ELR (cell line): ENCODE results near the gene NMRK2.
"Not testable (repeated sequence)": the region's sequence is repeated elsewhere in the genome, so short reads cannot be mapped to it uniquely, and the experiment has no call there.

Experiments used
- DNase-seq: peaks from one replicate; pipeline ENCODE4 v3.0.0-alpha.2; 2015; ENCODE audit warnings: low read depth

NMRK2 gene

DNA sequence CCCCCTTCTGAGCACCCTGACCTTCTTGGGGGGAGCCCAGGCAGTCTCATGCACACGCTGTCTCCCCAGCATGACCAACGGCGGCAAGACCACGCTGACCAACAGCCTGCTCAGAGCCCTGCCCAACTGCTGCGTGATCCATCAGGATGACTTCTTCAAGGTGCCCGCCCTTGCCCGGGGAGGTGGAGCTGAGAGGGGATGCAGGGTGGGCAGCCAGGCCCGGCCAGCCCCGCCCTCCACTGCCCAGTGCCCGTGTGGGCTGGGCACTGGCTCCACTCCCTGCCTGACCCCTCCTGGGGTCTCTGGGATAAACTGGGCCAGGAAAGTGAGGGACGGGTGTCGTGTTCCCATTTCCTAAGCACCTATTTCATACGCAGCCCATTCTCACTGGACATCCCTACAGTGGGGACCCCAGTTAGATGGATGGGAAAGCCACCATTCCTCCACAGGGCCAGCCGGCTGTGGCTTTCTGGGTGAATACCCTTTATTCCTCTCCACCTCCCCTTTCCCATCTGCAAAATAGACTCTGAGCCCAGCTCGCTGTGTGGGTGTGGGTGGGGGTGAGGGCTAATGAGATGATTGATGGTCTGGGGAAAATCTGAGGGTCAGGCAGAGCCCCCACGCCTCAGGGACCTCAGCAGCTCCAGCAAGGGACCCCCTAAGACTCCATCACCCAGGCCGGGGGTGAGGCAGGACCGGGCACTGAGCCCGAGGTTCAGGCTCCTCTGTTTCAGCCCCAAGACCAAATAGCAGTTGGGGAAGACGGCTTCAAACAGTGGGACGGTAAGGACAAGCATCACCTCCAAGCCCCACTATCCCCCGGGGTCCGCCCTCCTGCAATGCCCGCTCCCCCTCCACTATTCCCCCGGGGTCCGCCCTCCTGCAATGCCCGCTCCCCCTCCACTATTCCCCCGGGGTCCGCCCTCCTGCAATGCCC lies 3.9 kb downstream of the NMRK2 start:
- no peak for DNase-seq

DNA sequence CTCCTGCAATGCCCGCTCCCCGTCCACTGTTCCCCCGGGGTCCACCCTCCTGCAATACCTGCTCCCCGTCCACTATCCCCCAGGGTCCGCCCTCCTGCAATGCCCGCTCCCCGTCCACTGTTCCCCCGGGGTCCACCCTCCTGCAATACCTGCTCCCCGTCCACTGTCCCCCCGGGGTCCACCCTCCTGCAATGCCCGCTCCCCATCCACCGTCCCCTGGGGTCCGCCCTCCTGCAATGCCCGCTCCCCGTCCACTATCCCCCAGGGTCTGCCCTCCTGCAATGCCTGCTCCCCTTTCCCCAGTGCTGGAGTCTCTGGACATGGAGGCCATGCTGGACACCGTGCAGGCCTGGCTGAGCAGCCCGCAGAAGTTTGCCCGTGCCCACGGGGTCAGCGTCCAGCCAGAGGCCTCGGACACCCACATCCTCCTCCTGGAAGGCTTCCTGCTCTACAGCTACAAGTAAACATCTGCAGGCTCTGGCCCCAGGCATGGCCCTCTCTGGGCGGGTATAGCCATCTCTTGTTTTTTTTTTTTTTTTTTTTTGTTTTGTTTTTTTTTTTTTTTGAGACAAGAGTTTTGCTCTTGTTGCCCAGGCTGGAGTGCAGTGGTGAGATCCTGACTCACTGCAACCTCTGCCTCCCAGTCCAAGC lies 5.6 kb downstream of the NMRK2 start:
- DNase-seq, result not testable (repeated sequence)

DNA sequence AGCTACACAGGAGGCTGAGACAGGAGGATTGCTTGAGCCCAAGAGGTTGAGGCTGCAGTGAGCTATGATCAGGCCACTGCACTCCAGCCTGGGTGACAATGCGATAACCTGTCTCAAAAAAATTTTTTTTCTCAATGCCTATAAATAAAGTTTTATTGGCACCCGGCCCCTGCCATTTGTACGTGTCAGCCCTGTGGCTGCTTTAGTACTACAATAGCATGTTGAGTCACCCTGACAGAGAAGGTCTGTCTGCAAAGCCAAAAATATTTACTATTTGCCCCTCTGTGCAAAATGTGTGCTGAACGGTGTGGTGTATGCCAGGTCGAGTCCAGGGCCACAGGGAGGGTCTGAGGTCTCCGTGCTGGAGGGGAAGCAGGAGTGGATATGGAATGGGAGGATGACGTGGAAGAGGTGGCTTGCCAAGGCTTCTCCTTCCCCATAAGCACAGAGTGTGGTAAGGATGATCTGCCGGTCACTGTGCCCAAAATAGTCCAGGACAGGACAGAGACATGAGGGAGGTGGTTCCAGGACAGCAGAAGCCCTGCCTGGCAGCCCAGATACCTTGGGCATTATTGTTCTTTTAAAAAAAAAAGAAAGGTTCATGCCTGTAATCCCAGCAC lies 10.0 kb downstream of the NMRK2 start:
- peak; percentile 39 for DNase-seq

DNA sequence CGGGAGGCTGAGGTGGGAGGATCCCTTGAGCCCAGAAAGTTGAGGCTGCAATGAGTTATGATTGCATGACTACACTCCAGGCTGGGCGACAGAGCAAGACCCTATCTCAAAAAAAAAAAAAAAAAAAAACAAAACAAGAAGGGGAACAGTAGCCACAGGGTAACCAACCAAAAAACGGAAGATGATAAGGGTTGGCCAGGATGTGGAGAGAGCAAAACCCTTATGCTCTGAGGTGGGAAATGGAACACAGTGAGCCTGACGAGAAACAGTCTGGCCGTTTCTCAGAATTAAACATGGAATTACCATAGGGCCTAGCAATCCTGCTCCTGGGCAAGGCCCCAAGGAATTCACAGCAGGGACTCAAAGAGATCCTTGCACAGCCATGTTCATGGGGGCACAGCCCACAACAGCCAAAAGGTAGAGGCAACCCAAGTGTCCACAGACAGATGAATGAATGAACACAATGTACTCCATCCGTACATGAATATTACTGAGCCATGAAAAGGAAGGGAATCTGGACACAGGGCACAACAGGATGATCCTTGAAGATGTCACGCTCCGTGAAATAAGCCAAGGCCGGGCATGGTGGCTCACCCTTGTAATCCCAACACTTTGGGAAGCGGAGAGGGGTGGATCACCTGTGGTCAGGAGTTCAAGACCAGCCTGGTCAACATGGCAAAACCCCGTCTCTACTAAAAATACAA lies 11.3 kb downstream of the NMRK2 start:
- DNase-seq, result no peak

DNA sequence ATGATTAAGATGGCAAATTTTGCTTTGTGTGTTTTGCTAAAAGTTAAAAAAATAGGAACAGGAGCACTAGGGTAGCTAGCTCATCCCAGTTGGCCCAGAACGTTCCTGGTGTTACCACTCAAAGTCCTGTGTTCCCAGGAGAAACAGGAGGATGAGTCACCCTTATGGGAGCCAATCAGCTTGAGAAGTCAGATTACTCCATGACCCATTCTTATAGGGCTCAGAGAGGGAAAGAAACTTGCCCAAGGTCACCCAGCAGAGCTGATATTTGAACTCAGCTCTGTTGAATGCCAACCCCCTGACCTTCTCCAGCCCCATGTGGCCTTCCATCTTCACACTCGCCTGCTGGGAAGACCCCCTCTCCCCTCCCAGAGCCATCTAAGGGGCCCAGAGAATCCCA lies 13.0 kb downstream of the NMRK2 start:
- no peak for DNase-seq

DNA sequence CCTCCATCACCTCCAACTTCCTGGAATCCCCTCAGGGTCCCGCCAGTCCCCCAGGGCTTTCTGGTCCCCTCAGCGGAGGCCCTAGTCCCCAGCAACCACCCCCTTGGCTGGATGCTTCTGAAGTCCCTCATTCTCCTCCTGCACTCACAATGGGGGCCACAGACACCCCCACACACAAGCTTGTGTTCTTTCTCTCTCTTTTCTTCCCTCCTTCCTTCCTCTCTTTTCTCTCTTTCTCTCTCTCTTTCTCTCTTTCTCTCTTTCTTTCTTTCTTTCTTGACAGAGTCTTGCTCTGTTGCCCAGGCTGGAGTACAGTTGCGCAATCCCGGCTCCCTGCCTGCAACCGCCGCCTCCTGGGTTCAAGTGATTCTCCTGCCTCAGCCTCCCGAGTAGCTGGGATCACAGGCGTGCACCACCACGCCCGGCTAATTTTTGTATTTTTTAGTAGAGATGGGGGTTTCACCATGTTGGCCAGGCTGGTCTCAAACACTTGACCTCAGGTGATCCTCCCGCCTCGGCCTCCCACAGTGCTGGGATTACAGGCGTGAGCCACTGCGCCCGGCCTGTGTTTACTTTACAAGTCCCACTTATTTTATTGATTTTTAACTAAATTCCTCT lies 14.6 kb downstream of the NMRK2 start:
- DNase-seq, result not testable (repeated sequence)

DNA sequence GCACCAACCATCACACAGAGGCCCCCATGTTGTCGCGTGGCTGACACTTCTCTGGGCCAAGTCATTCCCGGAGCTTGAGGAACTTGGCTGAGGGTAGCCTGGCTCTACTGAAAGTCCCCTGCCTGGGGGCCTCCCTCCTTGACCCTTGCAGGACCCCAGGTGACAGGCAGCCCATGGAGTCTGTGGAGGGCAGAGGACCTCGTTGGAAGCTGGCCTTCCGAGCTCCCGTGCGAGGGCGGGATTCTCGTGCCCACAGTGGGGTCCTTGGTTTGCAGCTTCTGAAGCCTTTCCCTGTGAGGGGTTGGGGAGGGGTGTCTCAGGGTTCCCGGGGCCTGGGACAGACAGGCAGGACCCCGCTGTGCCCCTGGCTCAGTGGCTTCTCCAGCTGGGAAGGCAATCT lies 16.4 kb downstream of the NMRK2 start:
- DNase-seq, result no peak

DNA sequence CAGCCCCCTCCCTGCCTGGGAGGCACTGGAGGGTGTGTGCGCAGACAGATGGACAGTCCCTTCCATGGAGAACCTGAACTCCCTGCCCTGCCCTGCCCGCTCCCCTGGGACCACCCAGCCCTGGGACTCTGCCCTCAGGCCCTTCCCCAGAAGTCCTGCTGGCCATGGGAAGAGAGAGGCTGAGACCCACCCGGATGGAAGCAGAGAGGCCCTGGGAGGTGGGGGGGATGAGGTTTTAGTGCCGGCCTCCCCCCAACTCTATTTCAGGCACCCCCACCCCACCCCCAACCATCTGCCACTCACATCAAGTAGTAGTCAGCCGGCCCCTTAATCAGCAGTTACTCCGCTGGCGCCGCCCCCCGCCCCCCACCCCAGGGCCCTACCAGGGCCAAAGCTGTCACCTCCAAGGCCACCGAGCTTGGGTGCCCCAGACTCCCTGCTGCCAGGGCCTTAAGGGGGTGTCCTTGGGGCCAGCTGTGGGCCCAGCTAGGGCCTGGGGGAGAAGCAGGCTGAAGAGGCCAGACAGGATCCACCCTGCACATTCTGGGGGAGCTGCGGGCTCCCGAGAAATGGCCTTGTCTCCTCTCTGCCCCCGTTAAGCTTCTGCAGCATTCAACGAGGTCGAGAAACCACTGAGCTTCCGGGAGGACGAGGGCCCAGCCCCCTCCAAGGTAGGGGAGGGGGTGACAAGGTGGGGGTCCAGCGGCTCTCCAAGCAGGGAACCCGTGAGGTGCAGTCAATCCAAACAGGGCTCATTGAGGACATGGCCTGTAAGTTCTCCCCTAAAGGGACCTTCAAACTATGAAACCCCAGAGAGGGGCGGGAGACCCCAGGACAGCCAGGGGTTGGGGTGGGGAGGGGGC lies 17.4 kb downstream of the NMRK2 start:
- DNase-seq, result no peak

DNA sequence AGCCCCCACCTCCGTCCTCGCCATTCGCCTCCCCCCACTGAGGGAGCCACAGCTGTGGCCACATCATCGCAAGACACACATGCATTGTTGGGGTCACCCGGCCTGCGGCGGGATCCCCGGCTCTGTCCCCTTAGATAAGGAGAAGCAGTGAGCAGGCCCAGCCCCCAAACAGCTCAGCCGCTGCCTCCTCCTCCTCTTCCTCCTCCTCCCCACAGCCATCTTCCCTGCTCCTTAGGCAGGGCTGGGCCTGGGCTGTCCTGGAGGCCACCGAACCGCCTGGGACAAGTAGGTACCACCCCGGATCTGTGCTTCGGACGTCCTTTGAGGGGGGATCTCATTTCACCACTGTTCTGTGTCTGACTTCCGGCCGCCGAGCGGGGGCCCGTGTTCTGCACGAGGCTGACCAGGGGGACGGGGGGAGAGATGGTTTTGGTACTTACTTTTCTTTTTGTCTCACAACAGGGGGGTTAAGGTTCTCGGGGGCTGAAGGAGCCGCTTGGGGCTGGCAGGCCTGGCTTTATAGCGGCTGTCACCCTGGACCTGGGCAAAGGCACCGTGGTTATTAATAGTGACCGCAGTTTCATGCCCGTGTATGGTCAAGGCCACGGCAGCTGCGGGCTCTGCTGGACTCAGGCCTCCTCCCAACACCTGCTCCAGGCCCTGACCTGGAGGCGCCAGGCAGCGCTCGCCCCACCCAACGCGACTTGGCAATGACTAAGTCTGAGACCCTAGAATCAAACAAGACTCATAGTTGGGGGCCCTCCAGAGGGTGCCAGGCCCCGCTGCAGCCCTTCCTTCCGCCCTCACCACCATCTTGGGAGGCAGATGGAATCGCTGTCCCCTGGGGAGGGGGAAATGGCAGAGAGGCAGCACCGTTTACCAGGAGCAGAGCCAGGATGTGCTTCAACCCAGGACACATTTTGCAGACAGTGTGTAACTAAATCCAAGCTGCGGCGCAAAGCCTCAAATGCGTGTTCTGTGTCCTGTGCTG lies 18.3 kb downstream of the NMRK2 start:
- DNase-seq, result no peak

DNA sequence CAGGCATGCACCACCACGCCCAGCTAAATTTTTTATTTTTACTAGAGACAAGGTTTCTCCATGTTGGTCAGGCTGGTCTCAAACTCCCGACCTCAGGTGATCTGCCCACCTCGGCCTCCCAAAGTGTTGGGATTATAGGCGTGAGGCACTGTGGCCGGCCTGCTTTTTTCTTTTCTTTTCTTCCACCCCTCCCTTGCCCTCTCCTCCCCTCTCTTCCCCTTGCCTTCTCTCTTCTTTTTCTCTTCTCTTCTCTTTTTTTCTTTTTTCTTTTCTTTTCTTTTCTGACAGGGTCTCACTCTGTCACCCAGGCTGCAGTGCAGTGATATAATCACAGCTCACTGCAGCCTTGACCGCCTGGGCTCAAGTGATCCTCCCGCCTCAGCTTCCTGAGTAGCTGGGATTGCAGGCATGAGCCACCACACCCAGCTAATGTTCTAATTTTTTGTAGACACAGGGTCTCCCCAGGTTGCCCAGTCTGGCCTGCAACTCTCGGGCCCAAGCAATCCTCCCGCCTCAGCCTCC lies 19.9 kb downstream of the NMRK2 start:
- not testable (repeated sequence) for DNase-seq

DNA sequence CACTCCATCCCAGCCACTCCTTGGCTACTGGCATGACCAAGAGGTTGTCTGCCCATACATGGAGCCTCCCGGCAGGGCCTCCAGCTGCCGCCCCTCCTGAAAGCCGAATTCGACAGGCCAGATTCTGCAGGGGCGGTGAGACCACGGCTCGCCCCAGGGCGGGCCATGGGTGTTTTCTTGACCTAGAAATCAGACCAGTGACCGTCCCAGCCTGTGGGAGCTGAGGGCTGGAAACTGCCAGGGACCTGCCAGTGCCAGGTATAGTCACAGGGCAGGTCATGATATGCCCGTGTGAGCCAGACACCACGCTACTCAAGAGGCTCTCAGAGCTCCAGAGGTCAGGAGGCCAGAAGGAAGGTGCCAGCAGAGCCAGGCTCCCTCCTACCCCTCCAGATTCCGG lies 21.2 kb downstream of the NMRK2 start:
- no peak for DNase-seq

DNA sequence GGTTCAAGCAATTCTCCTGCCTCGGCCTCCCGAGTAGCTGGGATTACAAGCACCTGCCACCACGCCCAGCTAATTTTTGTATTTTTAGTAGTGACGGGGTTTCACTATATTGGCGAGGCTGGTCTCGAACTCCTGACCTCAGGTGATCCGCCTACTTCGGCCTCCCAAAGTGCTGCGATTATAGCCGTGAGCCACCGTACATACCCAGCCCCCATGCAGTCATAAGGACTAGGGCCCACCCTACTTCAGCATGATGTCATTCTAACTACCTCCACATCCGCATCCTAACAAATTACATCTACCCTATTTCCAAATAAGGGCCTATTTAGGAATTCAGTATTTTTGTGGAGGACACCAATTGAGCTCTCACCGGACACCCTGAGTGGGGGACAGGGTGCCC lies 22.4 kb downstream of the NMRK2 start:
- DNase-seq, result not testable (repeated sequence)

DNA sequence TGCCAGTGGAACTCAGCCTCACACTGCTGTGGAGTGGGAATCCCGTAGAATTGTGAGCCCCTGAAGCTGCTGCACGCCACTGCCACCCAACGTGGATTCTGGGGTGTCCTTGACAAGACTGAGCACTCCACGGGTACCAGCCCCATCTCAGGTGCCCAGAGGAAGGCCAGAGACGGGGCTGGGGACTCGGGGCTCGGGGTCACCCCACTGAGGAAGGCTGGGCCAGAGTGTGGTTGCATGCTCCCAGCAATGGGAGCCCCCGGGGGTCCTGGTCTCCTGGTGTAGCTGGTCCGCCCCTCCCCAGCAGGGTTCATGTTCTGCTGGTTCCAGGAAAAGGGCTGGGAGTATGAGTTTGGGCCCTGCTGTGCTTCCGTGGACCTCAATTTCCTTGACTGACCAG lies 22.8 kb downstream of the NMRK2 start:
- DNase-seq, result no peak

DNA sequence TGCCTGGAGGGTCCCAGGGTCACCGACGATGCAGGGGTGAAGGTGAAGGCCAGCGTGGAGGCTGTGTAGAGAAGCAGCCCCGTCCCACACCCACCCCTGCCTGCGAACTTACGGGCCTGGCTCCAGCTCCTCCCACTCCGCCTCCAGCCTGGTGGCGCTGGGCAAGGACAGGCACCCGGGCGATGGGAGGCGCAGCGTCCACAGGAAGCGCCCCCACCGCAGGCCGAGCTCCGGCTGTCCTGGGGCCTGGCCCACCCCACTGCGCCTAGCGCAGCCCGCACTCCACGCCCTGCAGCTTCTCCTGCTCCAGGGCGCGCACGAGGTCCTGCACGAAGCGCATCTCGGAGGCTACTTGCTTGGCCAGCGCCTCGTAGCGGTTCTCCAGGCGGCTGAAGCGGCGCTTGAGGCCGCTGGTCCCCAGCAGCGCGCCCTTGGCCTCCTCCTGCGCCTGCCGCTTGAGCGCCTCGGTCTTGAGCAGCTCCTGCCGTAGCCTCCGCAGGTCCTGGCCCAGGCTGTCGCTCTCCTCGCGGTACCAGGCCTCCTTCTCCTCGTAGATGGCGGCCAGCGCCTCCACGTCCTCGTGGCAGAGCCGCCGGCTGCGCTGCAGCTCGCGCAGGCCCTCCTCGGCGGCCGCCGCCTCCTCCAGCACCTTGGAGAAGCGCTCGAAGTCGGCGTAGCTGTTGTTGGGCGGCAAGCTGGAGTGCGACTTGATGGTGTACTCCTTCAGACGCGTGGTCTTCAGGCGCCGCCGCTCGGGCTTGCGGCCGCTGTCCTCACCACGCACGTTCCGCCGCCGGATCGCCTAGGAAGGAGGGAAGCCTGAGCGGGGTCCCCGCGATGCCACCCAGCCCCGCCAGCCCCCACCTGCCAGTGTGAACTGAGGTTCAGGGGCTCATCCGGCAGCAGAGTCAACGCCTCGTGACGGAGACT lies 26.2 kb downstream of the NMRK2 start:
- no peak for DNase-seq

DNA sequence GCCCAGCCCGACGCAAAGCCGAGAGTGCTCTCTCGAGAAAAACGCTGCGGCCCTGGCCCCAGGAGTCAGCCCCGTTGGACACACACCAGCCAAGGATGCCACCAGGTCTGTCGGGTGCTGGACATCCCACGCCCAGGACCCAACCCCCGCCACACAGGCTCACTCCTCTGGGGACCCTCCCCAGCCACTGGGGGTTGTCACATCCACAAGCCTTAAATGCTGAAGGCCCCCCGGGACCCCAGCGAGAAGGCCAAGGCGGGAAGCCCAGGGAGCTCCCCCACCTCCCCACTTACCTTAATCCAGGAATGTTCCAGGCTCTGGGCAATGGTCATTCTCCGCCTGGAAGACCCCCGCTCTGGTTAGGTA lies 26.9 kb downstream of the NMRK2 start:
- DNase-seq, result no peak

DNA sequence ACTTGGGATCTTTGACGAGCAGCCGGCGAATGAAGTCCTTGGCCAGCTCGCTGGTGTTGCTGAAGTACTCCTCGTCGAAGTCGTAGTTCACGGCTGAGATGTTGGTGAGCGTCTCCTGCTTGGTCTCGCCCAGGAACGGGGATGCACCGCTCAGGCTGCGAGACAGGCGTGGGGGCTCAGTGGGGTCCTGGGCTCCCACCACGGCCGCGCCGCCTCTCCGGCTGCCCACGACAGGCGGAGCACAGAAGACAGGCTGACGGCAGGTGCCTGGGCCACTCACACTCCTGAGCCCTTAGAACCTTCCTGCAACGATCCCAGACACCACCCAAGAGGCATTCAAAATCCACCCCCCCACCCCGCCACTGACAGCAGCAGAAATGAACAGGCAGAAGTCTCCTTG lies 28.1 kb downstream of the NMRK2 start:
- DNase-seq, result no peak

DNA sequence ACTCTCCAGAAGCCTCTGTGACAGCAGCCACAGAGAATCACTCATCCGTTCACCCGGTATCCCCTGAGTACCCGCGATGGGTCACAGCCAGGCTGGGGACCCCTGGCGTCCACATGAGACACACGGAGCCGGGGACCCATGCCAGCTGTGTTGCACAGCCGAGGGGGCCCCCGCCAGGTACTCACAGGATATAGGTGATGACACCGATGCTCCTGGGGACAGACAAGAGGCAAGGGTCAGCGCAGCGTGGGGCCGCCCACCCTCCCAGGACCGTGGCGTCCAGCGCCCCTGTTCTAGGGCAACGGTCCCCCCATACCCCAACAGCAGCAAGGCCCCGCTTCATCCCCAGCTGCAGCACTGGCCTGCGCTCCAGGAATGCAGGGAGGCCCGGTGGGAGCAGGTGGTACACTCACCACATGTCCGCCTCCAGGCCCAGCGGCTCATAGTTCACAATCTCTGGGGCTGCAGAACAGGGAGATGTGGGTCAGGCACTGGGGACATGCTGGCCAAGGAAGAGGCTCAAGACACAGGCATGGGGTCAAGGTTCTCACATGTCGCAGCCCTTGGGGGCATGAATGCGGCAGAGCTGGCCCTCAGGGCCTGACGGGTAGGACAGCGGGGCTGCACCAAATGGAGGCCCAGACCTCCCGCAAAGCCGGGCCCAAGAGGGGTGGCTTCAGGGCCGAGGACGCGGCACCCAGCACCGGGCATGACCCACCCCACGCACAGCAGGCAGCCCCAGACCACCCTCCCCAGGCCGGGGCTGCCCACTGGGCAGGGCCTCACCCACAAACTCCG lies 30.8 kb downstream of the NMRK2 start:
- DNase-seq, result no peak
